Measurements from ENCODE around the gene PRKACG. TPM values are rescaled to one million over a fixed set of nuclear protein-coding genes. Genes with fewer than 3 reads are reported as not detected.

PRKACG gene
- total RNA-seq, result not detected in 2 replicates

DNA sequence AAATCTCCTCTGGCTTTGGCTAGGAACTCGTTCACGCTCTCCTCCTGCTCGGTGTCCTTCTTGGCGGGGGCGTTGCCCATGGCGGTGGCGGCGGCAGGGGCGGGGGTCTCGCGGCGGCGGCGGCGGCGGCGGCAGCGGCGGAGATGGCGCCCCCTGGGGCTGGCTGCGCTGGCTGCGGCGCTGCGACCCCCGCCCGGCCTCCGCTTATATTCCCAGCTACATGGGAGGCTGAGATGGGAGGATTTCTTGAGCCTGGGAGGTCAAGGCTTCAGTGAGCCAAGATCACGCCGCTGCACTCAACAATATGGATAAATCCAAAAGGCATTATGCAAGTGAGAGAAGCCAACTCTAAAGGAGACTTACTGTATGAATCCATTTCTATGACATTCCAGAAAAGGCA lies at the start of gene PRKACG:
Gene PRKACG, minus strand, starts transcription at position 101 of the 400 bp plus-strand sequence. Its CDS starts 21 bp downstream, at position 80.

DNA sequence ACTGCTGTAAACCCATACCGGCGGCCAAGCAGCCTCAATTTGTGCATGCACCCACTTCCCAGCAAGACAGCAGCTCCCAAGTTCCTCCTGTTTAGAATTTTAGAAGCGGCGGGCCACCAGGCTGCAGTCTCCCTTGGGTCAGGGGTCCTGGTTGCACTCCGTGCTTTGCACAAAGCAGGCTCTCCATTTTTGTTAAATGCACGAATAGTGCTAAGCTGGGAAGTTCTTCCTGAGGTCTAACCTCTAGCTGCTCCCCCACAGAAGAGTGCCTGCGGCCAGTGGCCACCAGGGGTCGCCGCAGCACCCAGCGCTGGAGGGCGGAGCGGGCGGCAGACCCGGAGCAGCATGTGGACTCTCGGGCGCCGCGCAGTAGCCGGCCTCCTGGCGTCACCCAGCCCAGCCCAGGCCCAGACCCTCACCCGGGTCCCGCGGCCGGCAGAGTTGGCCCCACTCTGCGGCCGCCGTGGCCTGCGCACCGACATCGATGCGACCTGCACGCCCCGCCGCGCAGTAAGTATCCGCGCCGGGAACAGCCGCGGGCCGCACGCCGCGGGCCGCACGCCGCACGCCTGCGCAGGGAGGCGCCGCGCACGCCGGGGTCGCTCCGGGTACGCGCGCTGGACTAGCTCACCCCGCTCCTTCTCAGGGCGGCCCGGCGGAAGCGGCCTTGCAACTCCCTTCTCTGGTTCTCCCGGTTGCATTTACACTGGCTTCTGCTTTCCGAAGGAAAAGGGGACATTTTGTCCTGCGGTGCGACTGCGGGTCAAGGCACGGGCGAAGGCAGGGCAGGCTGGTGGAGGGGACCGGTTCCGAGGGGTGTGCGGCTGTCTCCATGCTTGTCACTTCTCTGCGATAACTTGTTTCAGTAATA lies 21.8 kb upstream of the PRKACG start, which contains the start of gene FXN:
Gene FXN, plus strand, starts transcription at position 315 of the 871 bp plus-strand sequence. Its CDS starts 31 bp downstream, at position 346.

Other genes starting within 250 kb of the PRKACG start
- gene FXN, start 21.6 kb upstream of the PRKACG start, total RNA-seq, result 13.1 and 18.1 TPM in 2 replicates
- 342 and 391 TPM in 2 replicates for gene TJP2, start 160.2 kb upstream of the PRKACG start, total RNA-seq

All from mammary microvascular endothelial cell (primary cell).